ENCODE results near the gene CCER1. TPM values are rescaled to one million over a fixed set of nuclear protein-coding genes. Genes with fewer than 3 reads are reported as not detected.

The CCER1 gene
- total and polyA plus RNA-seq, 2 donors (not counting 1 experiment from before 2014, with no cell fraction given), result not detected

- H3K9ac ChIP-seq (ENCODE audit: low read length), result no peak overlapping the region
Measured at GRCh38 chr12:90940872-90941499, 14.0 kb downstream of the CCER1 start.

More at GRCh38 chr12:90940872-90941499, 14.0 kb downstream of the CCER1 start:
- DNase-seq, result peak; percentile 23
- Mint-ChIP-seq H3K4me1 (no peaks in the 10 kb centered on the region), H3K27me3 (peaks cover 22% of the 10 kb centered on the region), H3K9me3 (ENCODE audit: insufficient read depth) (no peaks in the 10 kb centered on the region), H3K27ac (no peak overlapping the region), H3K4me3 (no peak overlapping the region)
- intact Hi-C loops (cut with micrococcal nuclease), result loop anchor here (2.0 to 10.0 kb wide), 2 partner anchors 1398 to 1476 kb away; no protein-coding TSS in a partner anchor
- ATAC-seq (ENCODE audit: low read depth), result no peak
- H3K27ac ChIP-seq (ENCODE audit: low read length in 2 of 2), result no peak overlapping the region
- no peaks in the 10 kb centered on the region for H4K20me1 ChIP-seq (ENCODE audit: control insufficient read depth, insufficient read depth, low read length, poor library complexity, severe bottlenecking)
- H3K79me2 ChIP-seq (ENCODE audit: control insufficient read depth, insufficient read depth, low read length), result no peaks in the 10 kb centered on the region
- no peaks in the 10 kb centered on the region for H3K36me3 ChIP-seq (replicated peaks in 1 of 2; ENCODE audit: control extremely low read depth in 1 of 2, control insufficient read depth in 1 of 2, extremely low read depth in 1 of 2, insufficient read depth in 2 of 2, low read length in 1 of 2)
- no peaks in the 10 kb centered on the region for H3K4me1 ChIP-seq (ENCODE audit: control insufficient read depth in 2 of 2, insufficient read depth in 2 of 2, low read length in 2 of 2)
- WGBS (ENCODE audit: insufficient coverage), result no CpG with 5 or more reads among the region's 3 CpGs
- POLR2A ChIA-PET, result no interaction called here
- H3K4me3 ChIP-seq (ENCODE audit: control extremely low read depth in 1 of 5, extremely low read depth in 1 of 5, insufficient read depth in 1 of 5, low read depth in 2 of 5, low read length in 4 of 5), result no peak overlapping the region
- peak; percentile 66 for TF ChIP-seq CTCF (IDR thresholded peaks at IDR 0.05)
- TF ChIP-seq EZH2 (IDR thresholded peaks at IDR 0.05; ENCODE audit: borderline replicate concordance, insufficient read depth, low read depth, low read length, poor library complexity, severe bottlenecking), result no peak
- H2AFZ ChIP-seq (ENCODE audit: insufficient read depth, low read depth, low read length, poor library complexity, severe bottlenecking), result no peak overlapping the region
- peaks cover 0 to 6% (median 0%) of the 10 kb centered on the region in 4 experiments for H3K27me3 ChIP-seq (replicated peaks in 1 of 4; ENCODE audit: control extremely low read depth in 1 of 4, control insufficient read depth in 3 of 4, insufficient read depth in 4 of 4, low read length in 3 of 4)
- no peaks in the 10 kb centered on the region for H3K9me3 ChIP-seq (ENCODE audit: control extremely low read depth in 1 of 3, control insufficient read depth in 2 of 3, insufficient read depth in 1 of 3, low read length in 2 of 3)
- no peak overlapping the region for H3K4me2 ChIP-seq (replicated peaks; ENCODE audit: low read depth, low read length, poor library complexity, severe bottlenecking)
- CTCF ChIA-PET, result interaction anchor here (0.8 to 3.0 kb wide), 6 partner anchors 10 to 1473 kb away, joined by 3 to 12 read pairs (median 5); no protein-coding TSS in a partner anchor

Data from B cell (primary cell).